Limb (tissue), 2 donors: ENCODE measurements around the gene TM7SF2.

ENCODE experiments used
- DNase-seq, 2 donors: peaks; one replicate each; pipeline ENCODE4 v3.0.0-alpha.2; 2016; ENCODE audit errors: extremely low spot score in 2 of 2

TM7SF2 gene

DNA sequence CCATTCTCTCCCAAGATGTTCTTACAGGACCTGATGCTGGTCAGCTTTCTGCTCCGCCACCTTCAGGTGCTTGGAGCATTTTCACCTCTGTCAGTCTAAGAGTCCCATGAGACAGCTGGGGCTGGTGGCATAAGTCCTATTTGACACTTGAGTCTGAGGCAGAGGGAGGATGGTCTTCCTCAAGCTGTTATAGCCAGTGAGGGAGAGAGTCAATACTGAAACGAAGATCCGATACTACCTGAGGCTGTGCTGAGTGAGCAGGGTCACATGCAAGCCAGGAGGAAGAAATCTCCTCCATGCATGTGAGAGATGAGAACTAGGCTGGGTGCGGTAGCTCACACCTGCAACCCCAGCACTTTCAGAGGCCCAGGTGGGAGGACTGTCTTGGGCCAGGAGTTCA is 22.1 kb upstream of the TM7SF2 start:
- DNase-seq, result no peak

DNA sequence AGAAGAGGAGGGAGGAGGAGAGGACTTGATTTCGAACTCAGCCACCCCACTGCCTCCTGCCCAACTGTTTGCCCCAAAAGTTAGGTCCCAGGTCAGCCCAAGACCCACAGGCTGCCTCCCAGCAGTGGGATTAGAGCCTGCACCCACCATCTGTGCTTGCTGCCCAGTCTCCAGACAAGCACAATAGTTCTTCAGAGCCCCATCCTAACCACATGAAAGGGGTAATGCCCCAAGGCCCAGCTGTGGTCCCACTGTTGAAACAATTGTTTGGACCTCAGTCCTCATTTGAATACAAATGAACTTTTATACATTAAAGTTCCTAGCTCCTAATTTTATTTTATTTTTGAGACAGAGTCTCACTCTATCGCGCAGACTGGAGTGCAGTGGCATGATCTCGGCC is 21.0 kb upstream of the TM7SF2 start:
- DNase-seq, result no peak

DNA sequence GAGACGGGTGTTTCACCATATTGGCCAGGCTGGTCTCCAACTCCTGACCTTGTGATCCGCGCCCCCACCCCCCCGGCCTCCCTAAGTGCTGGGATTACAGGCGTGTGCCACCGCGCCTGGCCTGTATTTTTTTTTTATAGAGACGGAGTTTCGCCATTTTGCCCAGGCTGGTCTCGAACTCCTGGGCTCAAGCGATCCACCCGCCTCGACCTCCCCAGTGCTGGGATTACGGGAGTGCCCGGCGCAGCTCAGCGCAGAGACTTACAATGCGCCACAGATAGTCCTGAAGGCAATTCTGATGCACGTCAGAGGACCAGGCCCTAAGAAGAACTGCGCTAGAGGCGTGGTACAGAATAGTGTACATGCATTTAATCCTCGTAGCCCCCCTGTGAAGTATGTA is 16.2 kb upstream of the TM7SF2 start:
- DNase-seq, result no peak

DNA sequence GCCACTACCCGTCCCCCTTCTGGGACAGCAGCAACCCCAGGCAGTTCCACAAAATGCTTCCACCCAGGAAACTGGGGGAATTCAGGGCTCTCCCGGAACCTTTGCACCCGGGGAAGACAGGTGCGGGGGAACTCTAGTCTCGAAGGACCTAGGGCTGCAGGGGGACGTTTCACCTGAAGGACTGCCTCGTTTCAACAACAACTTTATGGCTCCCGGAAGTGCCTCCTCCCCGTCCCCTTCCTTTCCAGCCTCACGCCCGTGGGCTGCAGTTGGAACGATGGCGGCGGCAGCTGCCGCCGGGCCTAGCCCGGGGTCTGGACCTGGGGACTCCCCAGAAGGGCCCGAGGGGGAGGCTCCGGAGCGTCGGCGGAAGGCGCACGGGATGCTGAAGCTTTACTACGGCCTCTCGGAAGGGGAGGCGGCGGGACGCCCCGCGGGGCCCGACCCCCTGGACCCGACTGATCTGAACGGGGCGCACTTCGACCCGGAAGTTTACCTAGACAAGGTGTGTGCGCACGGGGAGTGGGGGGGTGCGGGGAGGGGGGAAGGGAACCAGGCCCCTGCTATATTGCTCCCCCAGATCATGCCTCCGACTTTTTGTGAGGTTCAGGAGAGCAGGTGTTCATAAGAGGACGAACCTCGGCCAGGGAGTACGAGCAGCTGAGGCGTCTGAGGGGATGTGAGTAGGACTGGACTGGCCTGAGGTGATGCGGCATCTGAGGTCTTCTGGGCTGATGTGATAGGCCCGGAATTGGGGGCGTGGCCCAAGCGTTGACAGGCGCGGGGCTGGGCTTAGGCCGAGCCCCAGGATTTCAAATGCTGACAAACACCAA is 15.5 kb upstream of the TM7SF2 start, which contains the start of gene VPS51:
Gene VPS51, plus strand, starts transcription at position 241 of the 833 bp plus-strand sequence. Its CDS starts 37 bp downstream, at position 278.
- DNase-seq, result peak; percentile 87 to 91

DNA sequence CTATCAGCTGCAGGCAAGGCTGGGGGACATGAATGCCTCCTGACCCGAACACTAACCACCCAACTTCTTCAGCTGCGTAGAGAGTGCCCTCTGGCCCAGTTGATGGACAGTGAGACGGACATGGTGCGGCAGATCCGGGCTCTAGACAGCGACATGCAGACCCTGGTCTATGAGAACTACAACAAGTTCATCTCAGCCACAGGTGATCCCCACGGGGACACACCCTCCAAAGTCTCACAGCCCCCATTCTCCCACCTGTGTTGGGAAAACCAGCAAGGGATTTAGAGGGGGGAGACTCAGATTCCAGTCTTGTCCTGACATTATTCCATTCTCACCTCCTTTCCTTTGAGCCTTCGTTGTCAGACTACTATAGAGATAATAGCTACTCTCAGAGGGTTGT is 14.7 kb upstream of the TM7SF2 start:
- DNase-seq, result no peak

DNA sequence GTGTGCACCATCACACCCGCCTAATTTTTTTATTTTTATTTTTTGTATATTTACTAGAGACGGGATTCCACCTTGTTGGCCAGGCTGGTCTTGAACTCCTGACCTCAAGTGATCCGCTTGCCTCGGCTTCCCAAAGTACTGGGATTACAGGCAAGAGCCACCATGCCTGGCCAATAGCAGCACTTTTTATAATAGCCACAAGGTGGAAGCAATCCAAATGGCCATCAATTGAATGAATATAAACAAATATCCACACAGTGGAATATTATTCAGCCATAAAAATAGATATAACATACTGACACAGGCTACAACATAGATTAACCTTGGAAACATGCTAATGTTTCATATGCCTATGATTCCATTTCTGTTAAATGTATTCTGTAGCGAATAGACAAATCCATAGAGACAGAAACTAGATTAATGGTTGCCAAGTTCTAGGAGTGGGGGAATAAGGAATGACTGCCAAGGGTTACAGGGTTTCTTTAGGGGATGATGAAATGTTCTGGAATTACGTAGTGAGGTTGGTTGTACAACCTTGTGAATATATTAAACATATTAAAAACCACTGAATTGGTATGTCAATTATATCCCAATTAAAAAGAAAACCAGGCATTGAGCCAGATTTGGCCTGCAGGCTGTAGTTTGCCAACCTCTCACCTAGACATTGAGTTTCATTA is 10.9 kb upstream of the TM7SF2 start:
- DNase-seq, result no peak

DNA sequence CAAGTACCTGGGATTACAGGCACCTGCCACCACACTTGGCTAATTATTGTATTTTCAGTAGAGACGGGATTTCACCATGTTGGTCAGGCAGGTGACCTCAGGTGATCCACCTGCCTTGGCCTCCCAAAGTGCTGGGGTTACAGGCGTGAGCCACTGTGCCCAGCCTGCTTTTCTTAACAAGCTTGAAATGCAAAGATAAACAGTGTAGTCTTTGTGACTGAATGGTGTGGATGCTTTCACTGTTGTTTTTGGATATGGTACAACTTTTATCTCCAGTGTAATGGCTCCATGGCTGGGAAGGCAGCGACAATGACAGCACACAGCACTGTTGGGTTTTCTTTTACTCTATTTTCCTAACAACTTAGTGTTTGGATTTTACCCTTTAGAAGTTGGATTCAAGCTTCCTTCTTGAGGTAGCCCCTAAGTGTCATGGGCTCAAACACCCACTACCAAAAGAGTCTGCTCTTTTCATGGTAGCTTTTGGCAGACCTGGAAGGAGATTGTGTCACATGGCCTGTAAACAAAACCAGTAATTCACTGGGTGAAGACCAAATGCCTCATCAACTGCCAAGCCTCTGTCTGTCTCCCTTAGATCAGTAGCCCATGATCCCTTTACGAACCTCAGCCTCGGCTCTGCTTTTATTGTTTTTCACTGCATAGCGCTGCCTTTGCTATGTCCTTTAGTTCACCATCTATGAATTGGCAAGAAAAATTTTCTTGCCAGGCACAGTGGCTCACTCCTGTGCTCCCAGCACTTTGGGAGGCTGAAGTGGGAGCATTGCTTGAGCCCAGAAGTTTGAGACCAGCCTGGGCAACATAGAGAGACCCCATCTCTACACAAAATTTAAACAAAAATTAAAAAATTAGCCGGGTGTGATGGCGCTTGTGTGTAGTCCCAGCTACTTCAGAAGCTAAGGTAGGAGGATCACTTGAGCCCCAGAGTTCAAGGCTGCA is 9.3 kb upstream of the TM7SF2 start:
- no peak for DNase-seq

DNA sequence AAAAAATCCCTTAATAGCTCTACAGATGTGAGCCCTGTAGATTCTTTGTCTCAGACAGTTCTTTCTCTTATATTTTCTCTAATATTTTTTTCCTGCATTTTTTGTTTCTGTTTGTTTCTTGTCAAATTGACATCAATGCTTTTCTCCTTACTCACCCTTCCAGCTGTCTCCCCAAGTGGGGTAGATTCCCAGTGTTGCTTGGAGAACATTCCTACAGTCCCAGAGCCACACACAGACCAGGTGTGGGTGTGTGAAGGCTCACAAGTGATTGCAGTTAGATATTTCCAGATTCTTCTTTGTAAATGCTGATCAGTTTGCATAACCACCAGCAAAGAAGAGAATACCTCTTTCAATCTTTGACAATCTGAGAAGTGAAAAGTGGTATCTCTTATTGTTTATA is 8.2 kb upstream of the TM7SF2 start:
- DNase-seq, result no peak

DNA sequence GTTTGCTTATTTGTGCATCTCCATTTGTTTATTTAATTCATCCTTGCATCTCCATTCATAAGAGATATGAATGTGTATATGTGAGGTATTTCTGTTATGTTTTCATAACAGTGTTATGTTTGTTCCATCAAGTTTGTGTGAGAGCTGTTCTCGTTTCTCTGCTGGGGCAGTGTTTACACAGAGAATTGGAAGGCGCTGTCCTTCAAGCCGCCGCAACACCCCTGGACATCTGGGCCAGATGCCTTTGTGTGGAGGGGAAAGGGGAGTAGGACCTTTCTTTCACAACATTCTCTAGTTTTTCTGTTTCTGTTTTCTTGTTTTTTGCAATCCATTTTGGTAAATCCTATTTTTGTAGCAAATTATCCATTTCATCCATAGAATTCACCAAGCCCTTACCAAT is 7.0 kb upstream of the TM7SF2 start:
- no peak for DNase-seq

DNA sequence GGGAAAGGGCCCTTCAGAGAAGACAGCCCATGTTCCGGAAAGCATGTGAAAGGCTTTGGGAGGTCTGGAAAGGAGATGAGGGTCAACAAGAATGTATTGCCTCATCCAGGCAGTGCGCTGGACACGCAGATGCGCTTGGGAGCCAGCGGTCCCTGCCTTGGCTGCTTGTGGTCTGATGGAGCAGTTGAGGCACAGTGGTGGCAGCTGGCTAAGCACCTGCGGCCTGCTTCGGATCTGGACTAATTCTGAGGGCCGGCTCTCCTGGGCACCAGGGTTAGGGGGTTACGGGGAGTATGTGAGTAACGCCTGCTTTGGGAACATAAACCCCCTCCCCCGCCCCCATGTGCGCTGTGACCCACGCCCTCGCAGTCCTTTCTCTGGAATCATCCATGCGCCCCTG is 4.6 kb upstream of the TM7SF2 start:
- DNase-seq, result no peak

DNA sequence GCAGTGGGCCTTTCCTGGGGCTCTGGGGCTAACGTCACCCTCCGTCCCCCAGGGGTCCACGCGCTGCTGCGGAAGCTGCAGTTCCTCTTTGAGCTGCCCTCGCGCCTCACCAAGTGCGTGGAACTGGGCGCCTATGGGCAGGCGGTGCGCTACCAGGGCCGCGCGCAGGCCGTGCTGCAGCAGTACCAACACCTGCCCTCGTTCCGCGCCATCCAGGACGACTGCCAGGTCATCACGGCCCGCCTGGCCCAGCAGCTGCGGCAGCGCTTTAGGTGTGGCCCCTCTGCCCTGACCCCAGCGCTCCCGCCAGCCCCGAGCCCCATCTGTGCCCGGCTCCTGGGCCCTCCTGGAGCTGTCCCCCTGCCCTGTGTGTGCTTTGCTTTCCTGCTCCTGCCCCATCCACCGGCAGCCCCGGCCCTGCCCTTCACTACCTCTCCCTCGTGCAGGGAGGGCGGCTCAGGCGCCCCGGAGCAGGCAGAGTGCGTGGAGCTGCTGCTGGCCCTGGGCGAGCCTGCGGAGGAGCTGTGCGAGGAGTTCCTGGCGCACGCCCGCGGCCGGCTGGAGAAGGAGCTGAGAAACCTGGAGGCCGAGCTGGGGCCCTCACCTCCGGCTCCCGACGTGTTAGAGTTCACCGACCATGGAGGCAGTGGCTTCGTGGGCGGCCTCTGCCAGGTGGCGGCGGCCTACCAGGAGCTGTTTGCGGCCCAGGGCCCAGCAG is 3.8 kb upstream of the TM7SF2 start:
- no peak for DNase-seq

DNA sequence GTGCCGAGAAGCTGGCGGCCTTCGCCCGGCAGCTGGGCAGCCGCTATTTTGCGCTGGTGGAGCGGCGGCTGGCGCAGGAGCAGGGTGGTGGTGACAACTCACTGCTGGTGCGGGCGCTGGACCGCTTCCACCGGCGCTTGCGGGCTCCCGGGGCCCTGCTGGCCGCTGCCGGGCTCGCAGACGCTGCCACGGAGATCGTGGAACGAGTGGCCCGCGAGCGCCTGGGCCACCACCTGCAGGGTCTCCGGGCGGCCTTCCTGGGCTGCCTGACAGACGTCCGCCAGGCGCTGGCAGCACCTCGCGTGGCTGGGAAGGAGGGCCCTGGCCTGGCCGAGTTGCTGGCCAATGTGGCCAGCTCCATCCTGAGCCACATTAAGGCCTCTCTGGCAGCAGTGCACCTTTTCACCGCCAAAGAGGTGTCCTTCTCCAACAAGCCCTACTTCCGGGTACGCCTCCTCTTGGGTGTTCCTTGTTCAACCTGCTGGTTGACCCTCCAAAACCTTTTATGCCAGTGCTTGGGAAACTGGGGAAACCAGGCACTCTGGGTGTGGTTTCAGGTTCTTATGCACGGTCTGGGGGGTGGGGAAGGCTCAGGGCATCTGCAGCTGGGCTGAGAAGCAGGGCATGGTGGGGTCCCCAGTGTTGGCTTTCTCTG is 3.1 kb upstream of the TM7SF2 start:
- DNase-seq, result no peak

DNA sequence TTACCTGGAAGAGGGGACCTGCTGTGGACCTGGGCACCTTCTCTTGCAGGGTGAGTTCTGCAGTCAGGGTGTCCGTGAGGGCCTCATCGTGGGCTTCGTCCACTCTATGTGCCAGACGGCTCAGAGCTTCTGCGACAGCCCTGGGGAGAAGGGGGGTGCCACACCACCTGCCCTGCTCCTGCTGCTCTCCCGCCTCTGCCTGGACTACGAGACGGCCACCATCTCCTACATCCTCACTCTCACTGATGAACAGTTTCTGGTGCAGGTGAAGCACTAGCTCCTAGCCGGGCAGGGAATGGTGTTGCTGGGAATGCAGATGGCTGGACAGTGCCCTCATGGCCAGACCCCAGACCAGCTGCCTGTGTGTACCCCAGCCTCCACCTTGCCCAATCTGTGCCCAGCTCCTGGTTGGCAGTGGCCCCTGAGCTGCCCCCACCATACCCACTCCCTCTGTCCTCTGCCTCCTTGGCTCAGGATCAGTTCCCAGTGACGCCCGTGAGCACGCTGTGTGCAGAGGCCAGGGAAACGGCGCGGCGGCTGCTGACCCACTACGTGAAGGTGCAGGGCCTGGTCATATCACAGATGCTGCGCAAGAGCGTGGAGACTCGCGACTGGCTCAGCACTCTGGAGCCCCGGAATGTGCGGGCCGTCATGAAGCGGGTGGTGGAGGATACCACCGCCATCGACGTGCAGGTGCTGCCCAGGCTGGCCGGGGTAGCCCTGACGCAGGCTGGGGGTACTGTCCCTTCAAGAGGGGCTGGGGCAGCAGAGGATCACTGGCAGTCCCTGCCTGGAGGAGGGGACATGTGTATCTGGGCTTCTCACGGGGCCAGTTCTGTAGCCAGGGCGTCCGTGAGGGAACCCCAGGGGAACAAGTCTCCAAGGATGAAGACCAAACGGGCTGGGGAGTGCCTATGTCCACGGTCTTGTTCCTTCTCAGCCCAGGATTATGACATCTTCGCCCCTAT is 2.2 kb upstream of the TM7SF2 start:
- no peak for DNase-seq

DNA sequence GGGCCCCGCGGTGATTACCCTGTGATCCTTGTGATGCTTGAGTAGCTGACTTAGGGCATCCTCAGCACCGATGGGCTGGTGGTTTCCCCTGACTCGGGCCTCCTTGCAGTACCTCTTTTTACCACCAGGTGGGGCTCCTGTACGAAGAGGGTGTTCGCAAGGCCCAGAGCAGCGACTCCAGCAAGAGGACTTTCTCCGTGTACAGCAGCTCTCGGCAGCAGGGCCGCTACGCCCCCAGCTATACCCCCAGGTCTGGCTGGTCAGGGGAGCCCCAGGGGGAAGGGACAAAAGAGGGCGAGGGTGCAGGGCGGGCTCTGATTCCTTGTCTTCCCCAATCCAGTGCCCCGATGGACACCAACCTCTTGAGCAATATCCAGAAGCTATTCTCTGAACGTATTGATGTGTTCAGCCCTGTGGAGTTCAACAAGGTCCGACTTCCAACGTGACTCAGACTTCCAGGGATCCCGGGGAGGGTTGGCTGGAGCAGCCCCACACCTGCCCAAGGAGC is 1.3 kb upstream of the TM7SF2 start:
- peak; percentile 82 to 94 for DNase-seq

DNA sequence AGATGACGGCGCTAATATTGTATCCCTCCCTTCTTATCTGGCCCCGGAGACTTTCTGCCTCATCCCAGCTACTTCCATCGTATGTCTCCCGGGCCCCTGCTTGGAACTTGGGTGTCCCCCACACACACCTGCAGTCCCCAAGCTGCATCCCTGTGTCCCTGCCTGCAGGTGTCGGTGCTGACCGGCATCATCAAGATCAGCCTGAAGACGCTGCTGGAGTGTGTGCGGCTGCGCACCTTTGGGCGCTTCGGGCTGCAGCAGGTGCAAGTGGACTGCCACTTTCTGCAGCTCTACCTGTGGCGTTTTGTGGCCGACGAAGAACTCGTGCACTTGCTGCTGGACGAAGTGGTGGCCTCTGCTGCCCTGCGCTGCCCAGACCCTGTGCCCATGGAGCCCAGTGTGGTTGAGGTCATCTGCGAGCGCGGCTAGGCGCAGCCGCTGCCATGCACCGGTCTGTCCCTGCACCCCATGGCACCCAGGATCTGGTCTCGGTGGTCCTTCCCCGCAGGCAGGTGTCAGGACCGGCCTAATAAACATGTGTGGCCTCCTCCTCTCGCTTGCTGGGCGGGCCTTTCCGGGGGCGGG is 421 bp upstream of the TM7SF2 start:
- DNase-seq, result no peak

DNA sequence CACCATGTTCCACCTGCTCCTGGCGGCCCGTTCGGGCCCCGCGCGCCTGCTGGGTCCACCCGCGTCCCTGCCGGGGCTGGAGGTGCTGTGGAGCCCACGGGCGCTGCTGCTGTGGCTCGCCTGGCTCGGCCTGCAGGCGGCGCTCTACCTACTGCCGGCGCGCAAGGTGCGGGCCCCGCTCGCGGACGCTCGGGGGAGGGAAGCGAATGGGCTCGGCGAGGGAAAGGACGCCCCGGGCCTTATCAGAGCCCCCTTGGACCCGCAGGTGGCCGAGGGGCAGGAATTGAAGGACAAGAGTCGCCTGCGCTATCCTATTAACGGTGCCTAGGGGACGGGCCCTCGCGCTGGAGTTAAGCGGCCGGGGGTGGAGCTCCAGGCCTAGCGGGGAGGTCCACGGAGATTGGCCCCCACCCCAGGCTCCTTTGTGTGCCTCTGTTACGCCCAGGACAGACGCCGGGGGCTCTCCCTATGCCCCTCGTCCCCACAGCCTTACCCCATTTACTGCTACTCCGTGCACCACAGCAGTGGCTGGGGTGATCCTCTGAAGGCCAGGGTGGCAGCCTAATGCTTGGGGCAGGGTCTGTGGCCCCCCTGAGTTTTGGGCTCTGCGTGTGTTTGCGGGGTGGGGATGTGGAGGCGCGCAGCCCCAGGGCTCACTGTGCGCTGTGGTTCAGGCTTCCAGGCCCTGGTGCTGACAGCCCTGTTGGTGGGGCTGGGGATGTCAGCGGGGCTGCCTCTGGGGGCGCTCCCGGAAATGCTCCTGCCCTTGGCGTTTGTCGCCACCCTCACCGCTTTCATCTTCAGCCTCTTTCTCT is 1.1 kb downstream of the TM7SF2 start:
- DNase-seq, result peak in 1 of 2 donors; percentile 81

DNA sequence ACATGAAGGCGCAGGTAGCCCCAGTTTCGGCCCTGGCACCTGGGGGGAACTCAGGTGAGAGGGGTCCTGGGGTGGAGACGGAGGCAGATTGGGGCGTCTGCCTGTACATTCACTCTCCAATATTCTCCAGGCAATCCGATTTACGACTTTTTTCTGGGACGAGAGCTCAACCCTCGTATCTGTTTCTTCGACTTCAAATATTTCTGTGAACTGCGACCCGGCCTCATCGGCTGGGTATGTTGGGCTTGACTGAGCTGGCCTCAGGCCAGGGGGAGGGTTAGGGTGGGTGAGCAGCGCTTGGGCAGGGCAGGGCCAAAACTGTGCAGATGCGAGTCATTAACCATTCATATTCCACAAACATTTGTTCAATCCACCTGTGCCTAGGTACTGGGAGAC is 1.7 kb downstream of the TM7SF2 start:
- DNase-seq, result no peak

DNA sequence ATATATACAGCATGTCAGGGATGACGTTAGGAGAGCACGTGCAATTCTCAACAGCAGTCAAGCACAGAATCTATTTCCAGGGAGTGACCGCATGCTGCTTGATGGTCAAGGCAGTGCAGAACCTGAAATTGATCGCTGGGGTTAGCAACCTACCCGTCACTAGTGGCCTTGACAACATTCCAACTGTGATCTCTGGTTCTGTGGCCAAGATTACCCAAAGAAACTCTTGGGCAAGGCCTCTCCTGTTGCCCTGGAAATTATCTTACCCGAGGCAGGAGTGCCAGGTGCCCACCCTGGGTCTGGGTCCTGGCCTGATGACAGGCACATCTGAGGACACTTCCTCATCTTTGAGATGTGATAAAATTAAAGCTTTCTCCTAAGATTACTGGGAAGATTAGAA is 2.2 kb downstream of the TM7SF2 start:
- no peak for DNase-seq
